OCI-LY1 (cell line): ENCODE results near the gene FDX2.

Source experiments
- EZH2 ChIP-seq: fragments of 200-600 bp; sonication (generic), shearing (Covaris generic); IDR thresholded peaks from 2 replicates; pipeline ENCODE4 v1.8.0; 2017; ENCODE audit warnings: borderline replicate concordance, mixed run types, mild to moderate bottlenecking, antibody characterized with exemption, low read length, moderate library complexity, mixed read lengths
- TF ChIP-seq, protein P1 (sequence below): fragments of 200-600 bp; sonication (generic), shearing (Covaris generic); IDR thresholded peaks from 2 replicates; pipeline ENCODE4 v1.5.1; 2017; ENCODE audit warnings: mild to moderate bottlenecking, antibody characterized with exemption, low read length, moderate library complexity, mixed read lengths

DNA sequence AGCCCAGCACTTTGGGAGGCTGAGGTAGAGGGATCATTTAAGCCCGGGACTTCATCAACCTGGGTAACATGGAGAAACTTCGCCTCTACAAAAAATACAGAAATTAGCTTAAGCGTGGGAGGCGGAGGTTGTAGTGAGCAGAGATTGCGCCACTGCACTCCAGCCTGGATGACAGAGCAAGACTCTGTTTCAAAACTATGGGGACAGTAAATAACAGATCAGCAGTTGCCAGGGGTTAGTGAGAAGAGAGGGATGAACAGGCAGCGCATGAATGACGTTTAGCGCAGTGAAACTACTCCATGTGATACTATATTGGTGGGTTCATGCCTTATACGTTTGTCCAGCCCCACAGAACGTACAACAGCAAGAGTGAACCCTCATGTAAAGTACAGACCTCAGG is 30.7 kb upstream of the FDX2 start:
- no peak for TF ChIP-seq EZH2
- TF ChIP-seq, protein P1, sequence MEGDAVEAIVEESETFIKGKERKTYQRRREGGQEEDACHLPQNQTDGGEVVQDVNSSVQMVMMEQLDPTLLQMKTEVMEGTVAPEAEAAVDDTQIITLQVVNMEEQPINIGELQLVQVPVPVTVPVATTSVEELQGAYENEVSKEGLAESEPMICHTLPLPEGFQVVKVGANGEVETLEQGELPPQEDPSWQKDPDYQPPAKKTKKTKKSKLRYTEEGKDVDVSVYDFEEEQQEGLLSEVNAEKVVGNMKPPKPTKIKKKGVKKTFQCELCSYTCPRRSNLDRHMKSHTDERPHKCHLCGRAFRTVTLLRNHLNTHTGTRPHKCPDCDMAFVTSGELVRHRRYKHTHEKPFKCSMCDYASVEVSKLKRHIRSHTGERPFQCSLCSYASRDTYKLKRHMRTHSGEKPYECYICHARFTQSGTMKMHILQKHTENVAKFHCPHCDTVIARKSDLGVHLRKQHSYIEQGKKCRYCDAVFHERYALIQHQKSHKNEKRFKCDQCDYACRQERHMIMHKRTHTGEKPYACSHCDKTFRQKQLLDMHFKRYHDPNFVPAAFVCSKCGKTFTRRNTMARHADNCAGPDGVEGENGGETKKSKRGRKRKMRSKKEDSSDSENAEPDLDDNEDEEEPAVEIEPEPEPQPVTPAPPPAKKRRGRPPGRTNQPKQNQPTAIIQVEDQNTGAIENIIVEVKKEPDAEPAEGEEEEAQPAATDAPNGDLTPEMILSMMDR, result no peak
